Measurements from ENCODE around the gene SDHC. TPM values are rescaled to one million over a fixed set of nuclear protein-coding genes. Genes with fewer than 3 reads are reported as not detected.

SDHC gene
- total and polyA plus RNA-seq, 2 of the 13 experiments (the other 11 are each of a cell fraction or from before 2014, with no cell fraction given): 27.1 to 229 TPM

DNA sequence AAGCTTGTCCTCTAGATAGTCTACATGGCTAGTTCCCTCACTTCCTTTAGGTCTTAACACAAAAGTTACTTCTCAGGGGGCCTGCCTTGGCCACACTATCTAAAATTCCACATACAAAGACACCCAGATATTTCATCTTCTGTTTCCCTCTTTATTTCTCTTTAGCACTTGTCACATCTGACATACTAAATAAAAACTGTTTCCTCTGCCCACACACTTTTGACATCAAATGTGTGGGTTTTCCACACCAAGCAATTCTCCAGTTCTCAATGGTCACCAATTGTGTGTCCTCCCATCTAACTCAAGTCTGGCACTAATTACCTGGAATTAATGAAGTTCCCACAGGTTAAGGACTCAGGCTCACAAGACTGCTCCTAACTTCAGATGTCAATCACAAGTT, 79.0 kb downstream of the SDHC start:
- Histone ChIP-seq H3K27me3 (ENCODE audit: control insufficient read depth in 1 of 2, insufficient read depth in 2 of 2, low read length in 2 of 2) (no peaks in the 10 kb centered on the region; a peak in 1 of 5 replicates), H3K36me3 (replicated peaks in 1 of 2; ENCODE audit: control insufficient read depth in 1 of 2, insufficient read depth in 2 of 2, low read length in 2 of 2) (no peaks in the 10 kb centered on the region), H3K79me2 (ENCODE audit: insufficient read depth, low read length) (no peaks in the 10 kb centered on the region), H3K4me3 (replicated peaks in 1 of 3; ENCODE audit: insufficient read depth in 1 of 3, low read depth in 2 of 3, low read length in 3 of 3) (no peak overlapping the region), H3K27ac (ENCODE audit: extremely low read length, insufficient read depth, low read length) (no peak overlapping the region), H4K20me1 (ENCODE audit: insufficient read depth, low read length) (no peaks in the 10 kb centered on the region), H3K4me1 (ENCODE audit: insufficient read depth, low read length) (peaks cover 40% of the 10 kb centered on the region), H3K4me2 (ENCODE audit: low read depth, low read length) (no peak overlapping the region), H2AFZ (ENCODE audit: low read length) (no peak overlapping the region), H3K9me3 (ENCODE audit: low read length) (no peaks in the 10 kb centered on the region), H3K9ac (ENCODE audit: insufficient read depth, low read depth, low read length) (no peak overlapping the region)
- ATAC-seq (no peak), FAIRE-seq (no peak), DNase-seq (ENCODE audit: low spot score) (no peak)
- BruUV-seq (replicated peaks): no TSS peak
- ChIA-PET CTCF (ENCODE audit: low intra/inter-chr PET ratio, low total read pairs) (no interaction called here), POLR2A (no interaction called here)
- in situ Hi-C loops (cut with HindIII; ENCODE audit: extremely low pct_ligation_motif_present, low pct_unique_long_range_greater_than_20kb) (no loop called here), intact Hi-C loops (cut with micrococcal nuclease; ENCODE audit: unreplicated experiment) (no loop called here)
- TF ChIP-seq ETV6 (CRISPR knock-in tag; conservative IDR thresholded peaks at IDR 0.05) (no peak), ZNF431 (CRISPR knock-in tag; IDR thresholded peaks at IDR 0.05; ENCODE audit: borderline replicate concordance, low read depth) (no peak), DMAP1 (CRISPR knock-in tag; IDR thresholded peaks at IDR 0.05) (no peak), ADNP (CRISPR knock-in tag; IDR thresholded peaks at IDR 0.05) (no peak), ETV5 (CRISPR knock-in tag; IDR thresholded peaks at IDR 0.05; ENCODE audit: borderline replicate concordance) (no peak), DPF2 (CRISPR knock-in tag; IDR thresholded peaks at IDR 0.05; ENCODE audit: borderline replicate concordance, low read depth) (no peak), ZFP36L2 (CRISPR knock-in tag; IDR thresholded peaks at IDR 0.05) (no peak), NFYB (CRISPR knock-in tag; IDR thresholded peaks at IDR 0.05) (no peak), CEBPB (IDR thresholded peaks at IDR 0.05; ENCODE audit: borderline replicate concordance, low read depth, low read length) (no peak), ZNF225 (CRISPR knock-in tag; IDR thresholded peaks at IDR 0.05) (no peak), ZNF761 (CRISPR knock-in tag; conservative IDR thresholded peaks at IDR 0.05) (no peak), ZNF546 (CRISPR knock-in tag; conservative IDR thresholded peaks at IDR 0.05) (no peak)
- TF ChIP-seq, protein P1, sequence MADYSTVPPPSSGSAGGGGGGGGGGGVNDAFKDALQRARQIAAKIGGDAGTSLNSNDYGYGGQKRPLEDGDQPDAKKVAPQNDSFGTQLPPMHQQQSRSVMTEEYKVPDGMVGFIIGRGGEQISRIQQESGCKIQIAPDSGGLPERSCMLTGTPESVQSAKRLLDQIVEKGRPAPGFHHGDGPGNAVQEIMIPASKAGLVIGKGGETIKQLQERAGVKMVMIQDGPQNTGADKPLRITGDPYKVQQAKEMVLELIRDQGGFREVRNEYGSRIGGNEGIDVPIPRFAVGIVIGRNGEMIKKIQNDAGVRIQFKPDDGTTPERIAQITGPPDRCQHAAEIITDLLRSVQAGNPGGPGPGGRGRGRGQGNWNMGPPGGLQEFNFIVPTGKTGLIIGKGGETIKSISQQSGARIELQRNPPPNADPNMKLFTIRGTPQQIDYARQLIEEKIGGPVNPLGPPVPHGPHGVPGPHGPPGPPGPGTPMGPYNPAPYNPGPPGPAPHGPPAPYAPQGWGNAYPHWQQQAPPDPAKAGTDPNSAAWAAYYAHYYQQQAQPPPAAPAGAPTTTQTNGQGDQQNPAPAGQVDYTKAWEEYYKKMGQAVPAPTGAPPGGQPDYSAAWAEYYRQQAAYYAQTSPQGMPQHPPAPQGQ (CRISPR knock-in tag; IDR thresholded peaks at IDR 0.05; ENCODE audit: borderline replicate concordance): no peak
- TF ChIP-seq, protein P2, sequence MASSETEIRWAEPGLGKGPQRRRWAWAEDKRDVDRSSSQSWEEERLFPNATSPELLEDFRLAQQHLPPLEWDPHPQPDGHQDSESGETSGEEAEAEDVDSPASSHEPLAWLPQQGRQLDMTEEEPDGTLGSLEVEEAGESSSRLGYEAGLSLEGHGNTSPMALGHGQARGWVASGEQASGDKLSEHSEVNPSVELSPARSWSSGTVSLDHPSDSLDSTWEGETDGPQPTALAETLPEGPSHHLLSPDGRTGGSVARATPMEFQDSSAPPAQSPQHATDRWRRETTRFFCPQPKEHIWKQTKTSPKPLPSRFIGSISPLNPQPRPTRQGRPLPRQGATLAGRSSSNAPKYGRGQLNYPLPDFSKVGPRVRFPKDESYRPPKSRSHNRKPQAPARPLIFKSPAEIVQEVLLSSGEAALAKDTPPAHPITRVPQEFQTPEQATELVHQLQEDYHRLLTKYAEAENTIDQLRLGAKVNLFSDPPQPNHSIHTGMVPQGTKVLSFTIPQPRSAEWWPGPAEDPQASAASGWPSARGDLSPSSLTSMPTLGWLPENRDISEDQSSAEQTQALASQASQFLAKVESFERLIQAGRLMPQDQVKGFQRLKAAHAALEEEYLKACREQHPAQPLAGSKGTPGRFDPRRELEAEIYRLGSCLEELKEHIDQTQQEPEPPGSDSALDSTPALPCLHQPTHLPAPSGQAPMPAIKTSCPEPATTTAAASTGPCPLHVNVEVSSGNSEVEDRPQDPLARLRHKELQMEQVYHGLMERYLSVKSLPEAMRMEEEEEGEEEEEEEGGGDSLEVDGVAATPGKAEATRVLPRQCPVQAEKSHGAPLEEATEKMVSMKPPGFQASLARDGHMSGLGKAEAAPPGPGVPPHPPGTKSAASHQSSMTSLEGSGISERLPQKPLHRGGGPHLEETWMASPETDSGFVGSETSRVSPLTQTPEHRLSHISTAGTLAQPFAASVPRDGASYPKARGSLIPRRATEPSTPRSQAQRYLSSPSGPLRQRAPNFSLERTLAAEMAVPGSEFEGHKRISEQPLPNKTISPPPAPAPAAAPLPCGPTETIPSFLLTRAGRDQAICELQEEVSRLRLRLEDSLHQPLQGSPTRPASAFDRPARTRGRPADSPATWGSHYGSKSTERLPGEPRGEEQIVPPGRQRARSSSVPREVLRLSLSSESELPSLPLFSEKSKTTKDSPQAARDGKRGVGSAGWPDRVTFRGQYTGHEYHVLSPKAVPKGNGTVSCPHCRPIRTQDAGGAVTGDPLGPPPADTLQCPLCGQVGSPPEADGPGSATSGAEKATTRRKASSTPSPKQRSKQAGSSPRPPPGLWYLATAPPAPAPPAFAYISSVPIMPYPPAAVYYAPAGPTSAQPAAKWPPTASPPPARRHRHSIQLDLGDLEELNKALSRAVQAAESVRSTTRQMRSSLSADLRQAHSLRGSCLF (CRISPR knock-in tag; IDR thresholded peaks at IDR 0.05; ENCODE audit: borderline replicate concordance): no peak
- TF ChIP-seq, protein P3, sequence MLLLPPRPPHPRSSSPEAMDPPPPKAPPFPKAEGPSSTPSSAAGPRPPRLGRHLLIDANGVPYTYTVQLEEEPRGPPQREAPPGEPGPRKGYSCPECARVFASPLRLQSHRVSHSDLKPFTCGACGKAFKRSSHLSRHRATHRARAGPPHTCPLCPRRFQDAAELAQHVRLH (CRISPR knock-in tag; IDR thresholded peaks at IDR 0.05; ENCODE audit: borderline replicate concordance, low read depth): no peak
- TF ChIP-seq, protein P4, sequence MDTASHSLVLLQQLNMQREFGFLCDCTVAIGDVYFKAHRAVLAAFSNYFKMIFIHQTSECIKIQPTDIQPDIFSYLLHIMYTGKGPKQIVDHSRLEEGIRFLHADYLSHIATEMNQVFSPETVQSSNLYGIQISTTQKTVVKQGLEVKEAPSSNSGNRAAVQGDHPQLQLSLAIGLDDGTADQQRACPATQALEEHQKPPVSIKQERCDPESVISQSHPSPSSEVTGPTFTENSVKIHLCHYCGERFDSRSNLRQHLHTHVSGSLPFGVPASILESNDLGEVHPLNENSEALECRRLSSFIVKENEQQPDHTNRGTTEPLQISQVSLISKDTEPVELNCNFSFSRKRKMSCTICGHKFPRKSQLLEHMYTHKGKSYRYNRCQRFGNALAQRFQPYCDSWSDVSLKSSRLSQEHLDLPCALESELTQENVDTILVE (CRISPR knock-in tag; IDR thresholded peaks at IDR 0.05): no peak
- TF ChIP-seq, protein P5, sequence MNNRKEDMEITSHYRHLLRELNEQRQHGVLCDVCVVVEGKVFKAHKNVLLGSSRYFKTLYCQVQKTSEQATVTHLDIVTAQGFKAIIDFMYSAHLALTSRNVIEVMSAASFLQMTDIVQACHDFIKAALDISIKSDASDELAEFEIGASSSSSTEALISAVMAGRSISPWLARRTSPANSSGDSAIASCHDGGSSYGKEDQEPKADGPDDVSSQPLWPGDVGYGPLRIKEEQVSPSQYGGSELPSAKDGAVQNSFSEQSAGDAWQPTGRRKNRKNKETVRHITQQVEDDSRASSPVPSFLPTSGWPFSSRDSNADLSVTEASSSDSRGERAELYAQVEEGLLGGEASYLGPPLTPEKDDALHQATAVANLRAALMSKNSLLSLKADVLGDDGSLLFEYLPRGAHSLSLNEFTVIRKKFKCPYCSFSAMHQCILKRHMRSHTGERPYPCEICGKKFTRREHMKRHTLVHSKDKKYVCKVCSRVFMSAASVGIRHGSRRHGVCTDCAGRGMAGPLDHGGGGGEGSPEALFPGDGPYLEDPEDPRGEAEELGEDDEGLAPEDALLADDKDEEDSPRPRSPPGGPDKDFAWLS (CRISPR knock-in tag; IDR thresholded peaks at IDR 0.05; ENCODE audit: borderline replicate concordance): no peak
